OCI-LY7 (cell line): ENCODE results near the gene RHEX. TPM values are rescaled to one million over a fixed set of nuclear protein-coding genes. Genes with fewer than 3 reads are reported as not detected.
A peak's percentile ranks its signal among the peaks of the same experiment; 100 is the strongest.

ENCODE experiments used
- BruUV-seq: library from RNA; stranded (reverse); fragments of 400-500 nt; replicated peaks from 2 replicates; lab custom pipeline; 2021; lab: Mats Ljungman, UMichigan
- CTCF ChIA-PET: fragments of 300-600 bp; sonication (Branson Sonifier 250); formaldehyde crosslinking; loops from one replicate; lab custom pipeline; 2022; ENCODE audit warnings: antibody characterized with exemption; ENCODE audit not compliant: unreplicated experiment; lab: Charles Lee
- POLR2A ChIA-PET: fragments of 300-600 bp; sonication (Branson Sonifier 250); formaldehyde crosslinking; loops from one replicate; lab custom pipeline; 2022; ENCODE audit warnings: antibody characterized with exemption; lab: Charles Lee
- DNase-seq: peaks from one replicate; pipeline ENCODE4 v3.0.0-alpha.2; 2015; ENCODE audit warnings: low spot score
- H2AFZ ChIP-seq: fragments of 200-600 bp; sonication (generic), shearing (Covaris generic); 2 replicates; pipeline ENCODE4 v1.6.1; 2014; ENCODE audit warnings: mild to moderate bottlenecking, antibody characterized with exemption, low read length, moderate library complexity
- H3K27ac ChIP-seq: fragments of 200-600 bp; sonication (generic); 2 replicates; pipeline ENCODE4 v1.5.1; 2014; ENCODE audit warnings: mixed run types, low read depth, mild to moderate bottlenecking, moderate library complexity, low read length, inconsistent platforms; ENCODE audit not compliant: poor library complexity, severe bottlenecking
- H3K36me3 ChIP-seq: fragments of 200-600 bp; sonication (generic); 2 replicates; pipeline ENCODE4 v1.6.1; 2014; ENCODE audit warnings: mild to moderate bottlenecking, antibody characterized with exemption, low read length, moderate library complexity, mixed read lengths; ENCODE audit not compliant: insufficient read depth
- H3K4me1 ChIP-seq: fragments of 200-600 bp; sonication (generic); 2 replicates; pipeline ENCODE4 v1.5.1; 2014; ENCODE audit warnings: mild to moderate bottlenecking, low read length; ENCODE audit not compliant: insufficient read depth, poor library complexity, severe bottlenecking
- H3K4me2 ChIP-seq: fragments of 200-600 bp; sonication (generic); 2 replicates; pipeline ENCODE4 v1.6.1; 2014; ENCODE audit warnings: mild to moderate bottlenecking, low read length
- H3K4me3 ChIP-seq: fragments of 200-600 bp; sonication (generic); 2 replicates; pipeline ENCODE4 v1.5.1; 2014; ENCODE audit warnings: mild to moderate bottlenecking, low read depth, low read length; ENCODE audit not compliant: poor library complexity, severe bottlenecking
- H3K79me2 ChIP-seq: fragments of 200-600 bp; sonication (generic); 2 replicates; pipeline ENCODE4 v1.6.1; 2016; ENCODE audit warnings: low read depth, mild to moderate bottlenecking, low read length, moderate library complexity, mixed read lengths; ENCODE audit not compliant: insufficient read depth
- H3K9me2 ChIP-seq: fragments of 200-600 bp; sonication (generic); 2 replicates; pipeline ENCODE4 v1.6.1; 2016; ENCODE audit warnings: mild to moderate bottlenecking, low read length, mixed read lengths; ENCODE audit not compliant: insufficient read depth
- H3K9me3 ChIP-seq: fragments of 200-600 bp; sonication (generic); 2 replicates; pipeline ENCODE4 v1.6.1; 2014; ENCODE audit warnings: mild to moderate bottlenecking, mixed run types, low read length, mixed read lengths
- H4K20me1 ChIP-seq: fragments of 200-600 bp; sonication (generic); 2 replicates; pipeline ENCODE4 v1.6.1; 2014; ENCODE audit warnings: mild to moderate bottlenecking, antibody characterized with exemption, low read length, moderate library complexity, mixed read lengths; ENCODE audit not compliant: insufficient read depth
- CTCF ChIP-seq: fragments of 200-600 bp; sonication (generic); conservative IDR thresholded peaks from 2 replicates; pipeline ENCODE4 v1.5.1; 2014; ENCODE audit warnings: mild to moderate bottlenecking, antibody characterized with exemption, low read length, moderate library complexity, mixed read lengths
- EZH2phosphoT487 ChIP-seq: fragments of 200-600 bp; sonication (generic); IDR thresholded peaks from 2 replicates; pipeline ENCODE4 v1.6.1; 2018; ENCODE audit warnings: low read depth, borderline replicate concordance, mild to moderate bottlenecking, mixed run types, antibody characterized with exemption, low read length, moderate library complexity, mixed read lengths
- intact Hi-C: fragments of 100-400 bp; cut with micrococcal nuclease; formaldehyde crosslinking; loops from one replicate; pipeline ENCODE4 v1.10.0; 2022; ENCODE audit not compliant: unreplicated experiment
- total RNA-seq, 2 experiments: library from RNA; depleted of rRNA in 1 of 2; stranded (reverse); fragments of >200 nt in 1 of 2; shearing (Covaris generic) in 1 of 2; gene quantifications; 2 replicates each; pipeline ENCODE4 v1.2.3, GENCODE V29; 2014 to 2022

RHEX gene
- total RNA-seq, 2 experiments from 2014 or later = 5.0 to 9.9 TPM

- Histone ChIP-seq H4K20me1 (no peaks in the 10 kb centered on the region), H3K4me2 (no peak overlapping the region), H3K4me3 (no peak overlapping the region), H3K4me1 (peaks cover 19% of the 10 kb centered on the region), H3K9me3 (no peaks in the 10 kb centered on the region), H3K27ac (no peak overlapping the region), H2AFZ (no peak overlapping the region), H3K79me2 (no peaks in the 10 kb centered on the region), H3K36me3 (no peaks in the 10 kb centered on the region), H3K9me2 (no peaks in the 10 kb centered on the region)
- intact Hi-C loops = no loop called here
- no peak for DNase-seq
- ChIA-PET CTCF (no interaction called here), POLR2A (no interaction called here)
- no TSS peak for BruUV-seq
- TF ChIP-seq EZH2phosphoT487 = no peak
- no peak for TF ChIP-seq CTCF
Measured at GRCh38 chr1:206010060-206010459, 42.9 kb upstream of the RHEX start.

- H3K36me3 ChIP-seq = no peaks in the 10 kb centered on the region
- TF ChIP-seq CTCF (no peak), EZH2phosphoT487 (no peak)
- peak overlapping the region; percentile 94; the same call in 1 of the 2 replicates for H2AFZ ChIP-seq
- CTCF ChIA-PET = interaction anchor here (1.2 kb wide), 1 partner anchor 33 kb away, joined by 3 read pairs; no protein-coding TSS in a partner anchor
- H3K9me2 ChIP-seq = no peaks in the 10 kb centered on the region
- DNase-seq = no peak
- POLR2A ChIA-PET = interaction anchor here (0.7 kb wide), 1 partner anchor 552 kb away, joined by 3 read pairs; no protein-coding TSS in a partner anchor
- H3K4me3 ChIP-seq = no peak overlapping the region
- H3K4me1 ChIP-seq = peaks cover 19% of the 10 kb centered on the region
- no peaks in the 10 kb centered on the region for H3K9me3 ChIP-seq
- H3K4me2 ChIP-seq = no peak overlapping the region
- no TSS peak for BruUV-seq
- intact Hi-C loops = no loop called here
- no peaks in the 10 kb centered on the region for H3K79me2 ChIP-seq
- H4K20me1 ChIP-seq = no peaks in the 10 kb centered on the region
- no peak overlapping the region for H3K27ac ChIP-seq
Measured at GRCh38 chr1:206011057-206011456, 41.9 kb upstream of the RHEX start.

GRCh38 chr1:206012086-206012859 is 40.7 kb upstream of the RHEX start:
- TF ChIP-seq CTCF (0 out of 2 replicates have a peak, but pooled peaks have one; percentile 18), EZH2phosphoT487 (no peak)
- peak overlapping the region; percentile 37 for H3K27ac ChIP-seq

More at GRCh38 chr1:206012086-206012859, 40.7 kb upstream of the RHEX start:
- H3K9me3 ChIP-seq = no peaks in the 10 kb centered on the region
- H3K4me2 ChIP-seq = peak overlapping the region; percentile 42
- DNase-seq = peak; percentile 93
- H4K20me1 ChIP-seq = no peaks in the 10 kb centered on the region
- CTCF ChIA-PET = interaction anchor here (1.2 kb wide), 1 partner anchor 35 kb away, joined by 3 read pairs; no protein-coding TSS in a partner anchor
- no TSS peak for BruUV-seq
- no peaks in the 10 kb centered on the region for H3K9me2 ChIP-seq
- H3K79me2 ChIP-seq = no peaks in the 10 kb centered on the region
- peak overlapping the region; percentile 21 for H3K4me3 ChIP-seq
- intact Hi-C loops = loop anchor here (1.0 kb wide), 1 partner anchor 38 kb away; no protein-coding TSS in a partner anchor
- H3K36me3 ChIP-seq = no peaks in the 10 kb centered on the region
- POLR2A ChIA-PET = interaction anchor here (0.8 to 1.0 kb wide), 2 partner anchors 24 to 42 kb away, joined by 3 to 5 read pairs; no protein-coding TSS in a partner anchor
- H3K4me1 ChIP-seq = peaks cover 19% of the 10 kb centered on the region
- peak overlapping the region; percentile 94 for H2AFZ ChIP-seq
